Neural progenitor cell (in vitro differentiated cells): ENCODE results near the gene PSENEN. TPM values are rescaled to one million over a fixed set of nuclear protein-coding genes. Genes with fewer than 3 reads are reported as not detected.
A peak's percentile ranks its signal among the peaks of the same experiment; 100 is the strongest.

Experiments
- DNase-seq: peaks from one replicate; pipeline ENCODE4 v3.0.0-alpha.2; 2016; ENCODE audit warnings: low spot score
- H2AFZ ChIP-seq: fragments of 200-600 bp; sonication (generic); replicated peaks from 2 replicates; pipeline ENCODE4 v1.6.1; 2016; ENCODE audit warnings: antibody characterized with exemption
- H3F3A ChIP-seq: fragments of 200-600 bp; sonication (generic); 2 replicates; pipeline ENCODE4 v1.6.1; 2016; ENCODE audit warnings: antibody characterized with exemption, low read depth
- H3K27ac ChIP-seq: fragments of 200-600 bp; sonication (generic); 2 replicates; pipeline ENCODE4 v1.5.1; 2016; ENCODE audit warnings: mild to moderate bottlenecking
- H3K27me3 ChIP-seq: fragments of 200-600 bp; sonication (generic); 2 replicates; pipeline ENCODE4 v1.6.1; 2016; ENCODE audit warnings: mild to moderate bottlenecking, moderate library complexity
- H3K36me3 ChIP-seq: fragments of 200-600 bp; sonication (generic); 2 replicates; pipeline ENCODE4 v1.5.1; 2016
- H3K4me1 ChIP-seq: fragments of 200-600 bp; sonication (generic); 2 replicates; pipeline ENCODE4 v1.6.1; 2016; ENCODE audit warnings: mixed run types
- H3K4me2 ChIP-seq: fragments of 200-600 bp; sonication (generic); 2 replicates; pipeline ENCODE4 v1.6.1; 2016
- H3K4me3 ChIP-seq: fragments of 200-600 bp; sonication (generic); 2 replicates; pipeline ENCODE4 v1.5.1; 2016
- H3K79me2 ChIP-seq: fragments of 200-600 bp; sonication (generic); 2 replicates; pipeline ENCODE4 v1.6.1; 2016; ENCODE audit warnings: low read depth
- H3K9ac ChIP-seq: fragments of 200-600 bp; sonication (generic); 2 replicates; pipeline ENCODE4 v1.6.1; 2016
- H3K9me3 ChIP-seq: fragments of 200-600 bp; sonication (generic); 2 replicates; pipeline ENCODE4 v1.5.1; 2016; ENCODE audit warnings: low read depth
- H4K20me1 ChIP-seq: fragments of 200-600 bp; sonication (generic); 2 replicates; pipeline ENCODE4 v1.6.1; 2016; ENCODE audit warnings: low read depth
- H3K27ac Mint-ChIP-seq: 3 replicates; pipeline ENCODE4 v1.8.0; 2021; ENCODE audit warnings: mixed read lengths
- H3K27me3 Mint-ChIP-seq: 2 replicates; pipeline ENCODE4 v1.8.0; 2022; ENCODE audit warnings: low read depth, mild to moderate bottlenecking, inconsistent platforms, moderate library complexity, mixed read lengths; ENCODE audit not compliant: insufficient read depth
- H3K36me3 Mint-ChIP-seq: 3 replicates; pipeline ENCODE4 v1.8.0; 2021; ENCODE audit warnings: mixed read lengths
- H3K4me1 Mint-ChIP-seq: 3 replicates; pipeline ENCODE4 v1.8.0; 2021; ENCODE audit warnings: mixed read lengths
- H3K4me3 Mint-ChIP-seq: 3 replicates; pipeline ENCODE4 v1.8.0; 2021; ENCODE audit warnings: mild to moderate bottlenecking, moderate library complexity, mixed read lengths
- H3K9me3 Mint-ChIP-seq: 3 replicates; pipeline ENCODE4 v1.8.0; 2020; ENCODE audit warnings: mixed read lengths
- CTCF ChIP-seq: fragments of 200-600 bp; sonication (generic); IDR thresholded peaks from 2 replicates; pipeline ENCODE4 v1.5.1; 2017; ENCODE audit warnings: antibody characterized with exemption, mild to moderate bottlenecking
- EZH2 ChIP-seq: fragments of 200-600 bp; sonication (generic); IDR thresholded peaks from 2 replicates; pipeline ENCODE4 v1.6.1; 2017; ENCODE audit warnings: antibody characterized with exemption, mild to moderate bottlenecking, moderate library complexity
- EZH2phosphoT487 ChIP-seq: fragments of 200-600 bp; sonication (generic); IDR thresholded peaks from 2 replicates; pipeline ENCODE4 v1.6.1; 2017; ENCODE audit warnings: antibody characterized with exemption
- total RNA-seq: library from RNA; depleted of rRNA; stranded (reverse); fragments of >200 nt; gene quantifications from 2 replicates; pipeline ENCODE4 v1.2.3, GENCODE V29; 2015; ENCODE audit warnings: low replicate concordance

PSENEN gene
- total RNA-seq, 1 donor from 2014 or later: 10.9 TPM

GRCh38 chr19:35708391-35708790, 37.1 kb upstream of the PSENEN start:
- no peaks in the 10 kb centered on the region for H3K36me3 Mint-ChIP-seq
- H3K4me3 Mint-ChIP-seq: no peak overlapping the region
- Histone ChIP-seq H3K36me3 (no peaks in the 10 kb centered on the region), H3K9ac (no peak overlapping the region), H3K9me3 (no peaks in the 10 kb centered on the region), H3K4me1 (no peaks in the 10 kb centered on the region), H3F3A (no peaks in the 10 kb centered on the region), H3K27ac (no peak overlapping the region), H3K27me3 (peaks cover 22% of the 10 kb centered on the region), H3K4me2 (no peak overlapping the region), H2AFZ (no peak overlapping the region), H3K4me3 (no peak overlapping the region), H3K79me2 (no peaks in the 10 kb centered on the region), H4K20me1 (no peaks in the 10 kb centered on the region)
- no peak for DNase-seq
- no peak overlapping the region for H3K27ac Mint-ChIP-seq
- TF ChIP-seq EZH2: no peak
- no peak for TF ChIP-seq CTCF
- no peak for TF ChIP-seq EZH2phosphoT487
- no peaks in the 10 kb centered on the region for H3K9me3 Mint-ChIP-seq
- H3K4me1 Mint-ChIP-seq: peaks cover 8% of the 10 kb centered on the region
- H3K27me3 Mint-ChIP-seq: peaks cover 7% of the 10 kb centered on the region

GRCh38 chr19:35710784-35711723, 34.4 kb upstream of the PSENEN start:
- H3K4me3 ChIP-seq: no peak overlapping the region
- no peak overlapping the region for H3K9ac ChIP-seq
- Mint-ChIP-seq H3K27me3 (peaks cover 15% of the 10 kb centered on the region), H3K36me3 (peaks cover 4% of the 10 kb centered on the region), H3K27ac (no peak overlapping the region), H3K9me3 (no peaks in the 10 kb centered on the region), H3K4me1 (peaks cover 29% of the 10 kb centered on the region), H3K4me3 (no peak overlapping the region)
- DNase-seq: no peak
- peaks cover 7% of the 10 kb centered on the region for H3F3A ChIP-seq
- no peak for TF ChIP-seq EZH2
- TF ChIP-seq CTCF: no peak
- no peak for TF ChIP-seq EZH2phosphoT487
- peaks cover 15% of the 10 kb centered on the region for H3K4me1 ChIP-seq
- no peak overlapping the region for H3K4me2 ChIP-seq
- H2AFZ ChIP-seq: no peak overlapping the region
- H3K79me2 ChIP-seq: no peaks in the 10 kb centered on the region
- H3K36me3 ChIP-seq: no peaks in the 10 kb centered on the region
- H4K20me1 ChIP-seq: peaks cover 5% of the 10 kb centered on the region
- H3K9me3 ChIP-seq: no peaks in the 10 kb centered on the region
- peaks cover 8% of the 10 kb centered on the region for H3K27me3 ChIP-seq
- no peak overlapping the region for H3K27ac ChIP-seq

GRCh38 chr19:35712567-35713505, 32.6 kb upstream of the PSENEN start:
- peak overlapping the region; percentile 66 for H3K4me3 Mint-ChIP-seq
- H3K27ac Mint-ChIP-seq: peak overlapping the region; percentile 30

More at GRCh38 chr19:35712567-35713505, 32.6 kb upstream of the PSENEN start:
- no peak overlapping the region for H2AFZ ChIP-seq
- DNase-seq: no peak
- H3K9me3 ChIP-seq: no peaks in the 10 kb centered on the region
- no peak overlapping the region for H3K4me2 ChIP-seq
- peaks cover 8% of the 10 kb centered on the region for H3K27me3 ChIP-seq
- no peaks in the 10 kb centered on the region for H3K36me3 ChIP-seq
- H3K9ac ChIP-seq: no peak overlapping the region
- peaks cover 17% of the 10 kb centered on the region for H3K4me1 ChIP-seq
- Mint-ChIP-seq H3K9me3 (no peaks in the 10 kb centered on the region), H3K27me3 (peaks cover 15% of the 10 kb centered on the region), H3K4me1 (peaks cover 37% of the 10 kb centered on the region), H3K36me3 (peaks cover 4% of the 10 kb centered on the region)
- H3F3A ChIP-seq: peaks cover 19% of the 10 kb centered on the region
- no peak overlapping the region for H3K4me3 ChIP-seq
- peaks cover 5% of the 10 kb centered on the region for H4K20me1 ChIP-seq
- TF ChIP-seq EZH2 (no peak), EZH2phosphoT487 (no peak), CTCF (no peak)
- H3K27ac ChIP-seq: no peak overlapping the region
- H3K79me2 ChIP-seq: no peaks in the 10 kb centered on the region
